DOHH2 (cell line): Measurements from ENCODE around the gene CD27.
"Not testable (repeated sequence)": the region's sequence is repeated elsewhere in the genome, so short reads cannot be mapped to it uniquely, and the experiment has no call there.

Experiments
- H3F3A ChIP-seq: fragments of 200-600 bp; sonication (generic), shearing (Covaris generic); 2 replicates; pipeline ENCODE4 v1.6.0; 2016; ENCODE audit warnings: antibody characterized with exemption, mild to moderate bottlenecking; ENCODE audit not compliant: control insufficient read depth, insufficient read depth
- H3K27ac ChIP-seq: fragments of 200-600 bp; sonication (generic); 2 replicates; pipeline ENCODE4 v1.5.1; 2014; ENCODE audit warnings: low read depth, mild to moderate bottlenecking, low read length, moderate library complexity
- H3K27me3 ChIP-seq: fragments of 200-600 bp; sonication (generic); 2 replicates; pipeline ENCODE4 v1.6.1; 2014; ENCODE audit warnings: mild to moderate bottlenecking, low read length, mixed read lengths; ENCODE audit not compliant: control insufficient read depth
- H3K36me3 ChIP-seq: fragments of 200-600 bp; sonication (generic); 2 replicates; pipeline ENCODE4 v1.6.1; 2014; ENCODE audit warnings: mild to moderate bottlenecking, low read length, moderate library complexity, mixed read lengths; ENCODE audit not compliant: control insufficient read depth
- H3K4me1 ChIP-seq: fragments of 200-600 bp; sonication (generic); 2 replicates; pipeline ENCODE4 v1.6.1; 2014; ENCODE audit warnings: mild to moderate bottlenecking, low read length, mixed read lengths; ENCODE audit not compliant: control insufficient read depth
- H3K4me2 ChIP-seq: fragments of 200-600 bp; sonication (generic); 2 replicates; pipeline ENCODE4 v1.6.0; 2014; ENCODE audit warnings: mild to moderate bottlenecking, low read length, moderate library complexity
- H3K4me3 ChIP-seq: fragments of 200-600 bp; sonication (generic); 2 replicates; pipeline ENCODE4 v1.5.1; 2014; ENCODE audit warnings: mild to moderate bottlenecking, low read length, mixed read lengths
- H3K79me2 ChIP-seq: fragments of 200-600 bp; sonication (generic); 2 replicates; pipeline ENCODE4 v1.6.1; 2014; ENCODE audit warnings: mild to moderate bottlenecking, low read length, mixed read lengths; ENCODE audit not compliant: control insufficient read depth
- H3K9me2 ChIP-seq: fragments of 200-600 bp; sonication (generic); replicated peaks from 2 replicates; pipeline ENCODE4 v1.6.1; 2014; ENCODE audit warnings: mild to moderate bottlenecking, low read length, mixed read lengths; ENCODE audit not compliant: control insufficient read depth
- H3K9me3 ChIP-seq: fragments of 200-600 bp; sonication (generic); 2 replicates; pipeline ENCODE4 v1.6.1; 2014; ENCODE audit warnings: antibody characterized with exemption, low read length, mixed read lengths; ENCODE audit not compliant: control insufficient read depth, insufficient read depth
- H4K20me1 ChIP-seq: fragments of 200-600 bp; sonication (generic); 2 replicates; pipeline ENCODE4 v1.6.0; 2014; ENCODE audit warnings: low read depth, mild to moderate bottlenecking, antibody characterized with exemption, low read length, moderate library complexity; ENCODE audit not compliant: control insufficient read depth, insufficient read depth
- CTCF ChIP-seq: fragments of 200-600 bp; sonication (generic); IDR thresholded peaks from one replicate; pipeline ENCODE4 v1.5.1; 2014; ENCODE audit warnings: antibody characterized with exemption, mild to moderate bottlenecking, low read depth, low read length; ENCODE audit not compliant: poor library complexity, severe bottlenecking
- EZH2phosphoT487 ChIP-seq: fragments of 200-600 bp; sonication (generic); IDR thresholded peaks from 2 replicates; pipeline ENCODE4 v1.6.1; 2017; ENCODE audit warnings: borderline replicate concordance, mild to moderate bottlenecking, antibody characterized with exemption, low read length, moderate library complexity, mixed read lengths

Gene CD27

GRCh38 chr12:6494258-6494743, 49.5 kb downstream of the CD27 start:
- Histone ChIP-seq H3K36me3 (peaks cover 82% of the 10 kb centered on the region), H3K9me2 (no peaks in the 10 kb centered on the region), H4K20me1 (no peaks in the 10 kb centered on the region), H3K79me2 (peaks cover 70% of the 10 kb centered on the region), H3K27ac (peak overlapping the region; percentile 95), H3K4me3 (peak overlapping the region; percentile 87), H3F3A (peaks cover 12% of the 10 kb centered on the region), H3K4me2 (peak overlapping the region; percentile 95), H3K9me3 (no peaks in the 10 kb centered on the region), H3K4me1 (peaks cover 35% of the 10 kb centered on the region), H3K27me3 (no peaks in the 10 kb centered on the region)
- TF ChIP-seq CTCF (peak; percentile 47), EZH2phosphoT487 (no peak)

- Histone ChIP-seq H3F3A (peaks cover 13% of the 10 kb centered on the region), H3K4me1 (peaks cover 35% of the 10 kb centered on the region), H3K27ac (peak overlapping the region; percentile 95), H4K20me1 (no peaks in the 10 kb centered on the region), H3K4me3 (peak overlapping the region; percentile 87), H3K9me3 (no peaks in the 10 kb centered on the region), H3K4me2 (peak overlapping the region; percentile 95), H3K27me3 (no peaks in the 10 kb centered on the region), H3K9me2 (no peaks in the 10 kb centered on the region), H3K79me2 (peaks cover 77% of the 10 kb centered on the region), H3K36me3 (peaks cover 89% of the 10 kb centered on the region)
- TF ChIP-seq CTCF (no peak), EZH2phosphoT487 (no peak)
These were observed 50.2 kb downstream of the CD27 start for GRCh38 chr12:6494968-6495367.

DNA sequence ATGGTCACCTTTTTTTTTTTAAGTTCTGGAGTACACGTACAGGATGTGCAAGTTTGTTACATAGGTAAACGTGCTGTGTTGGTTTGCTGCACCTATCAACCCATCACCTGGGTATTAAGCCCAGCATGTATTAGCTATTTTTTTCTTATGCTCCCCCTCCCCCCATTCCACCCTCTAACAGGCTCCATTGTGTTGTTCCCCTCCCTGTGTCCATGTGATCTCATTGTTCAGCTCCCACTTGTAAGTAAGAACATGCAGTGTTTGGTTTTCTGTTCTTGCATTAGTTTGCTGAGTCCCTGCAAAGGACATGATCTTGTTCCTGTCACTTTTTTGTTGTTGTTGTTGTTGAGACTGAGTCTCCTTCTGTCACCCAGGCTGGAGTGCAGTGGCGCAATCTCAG, 52.5 kb downstream of the CD27 start:
- Histone ChIP-seq H3F3A (peaks cover 13% of the 10 kb centered on the region), H3K4me3 (peak overlapping the region; percentile 0; the same call in 1 of the 2 replicates), H3K36me3 (peaks cover 90% of the 10 kb centered on the region), H3K79me2 (peaks cover 89% of the 10 kb centered on the region), H3K4me1 (peaks cover 32% of the 10 kb centered on the region)
- H3K4me2 ChIP-seq, H3K9me2 ChIP-seq, H4K20me1 ChIP-seq, H3K9me3 ChIP-seq, H3K27ac ChIP-seq, H3K27me3 ChIP-seq: not testable (repeated sequence)

GRCh38 chr12:6500466-6500865, 55.7 kb downstream of the CD27 start:
- Histone ChIP-seq H4K20me1 (no peaks in the 10 kb centered on the region), H3F3A (0 out of 2 replicates have a peak, but pooled peaks cover 7% of the 10 kb centered on the region), H3K4me2 (no peak overlapping the region), H3K9me2 (no peaks in the 10 kb centered on the region), H3K4me3 (no peak overlapping the region), H3K36me3 (peaks cover 92% of the 10 kb centered on the region), H3K27me3 (no peaks in the 10 kb centered on the region), H3K9me3 (no peaks in the 10 kb centered on the region), H3K79me2 (peaks cover 100% of the 10 kb centered on the region), H3K27ac (no peak overlapping the region), H3K4me1 (peaks cover 24% of the 10 kb centered on the region)
- TF ChIP-seq EZH2phosphoT487 (no peak), CTCF (no peak)
